ENCODE measurements around the gene CORO2B.
"Not testable (repeated sequence)": the region's sequence is repeated elsewhere in the genome, so short reads cannot be mapped to it uniquely, and the experiment has no call there.

CORO2B gene

GRCh38 chr15:68676011-68676605, 97.3 kb downstream of the CORO2B start:
- no peak for DNase-seq (ENCODE audit: low spot score)

DNA sequence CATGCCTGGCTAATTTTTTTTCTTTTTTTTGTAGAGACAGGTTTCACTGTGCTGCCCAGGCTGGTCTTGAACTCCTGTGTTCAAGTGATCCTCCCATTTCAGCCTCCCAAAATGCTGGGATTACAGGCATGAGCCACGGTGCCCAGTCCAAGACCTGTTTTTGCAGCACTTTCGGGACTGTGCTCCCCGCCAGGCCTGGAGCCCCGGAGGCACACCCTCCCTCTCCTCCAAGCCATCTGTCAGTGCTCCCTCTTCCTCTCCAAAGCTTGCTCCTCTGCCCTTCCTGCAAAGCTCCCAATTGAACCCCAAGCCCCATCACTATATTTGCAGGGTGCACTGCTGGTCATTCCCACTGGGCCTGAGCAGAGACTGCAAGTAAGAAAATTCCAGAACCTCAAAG, 98.1 kb downstream of the CORO2B start:
- DNase-seq (ENCODE audit: low spot score) = no peak

DNA sequence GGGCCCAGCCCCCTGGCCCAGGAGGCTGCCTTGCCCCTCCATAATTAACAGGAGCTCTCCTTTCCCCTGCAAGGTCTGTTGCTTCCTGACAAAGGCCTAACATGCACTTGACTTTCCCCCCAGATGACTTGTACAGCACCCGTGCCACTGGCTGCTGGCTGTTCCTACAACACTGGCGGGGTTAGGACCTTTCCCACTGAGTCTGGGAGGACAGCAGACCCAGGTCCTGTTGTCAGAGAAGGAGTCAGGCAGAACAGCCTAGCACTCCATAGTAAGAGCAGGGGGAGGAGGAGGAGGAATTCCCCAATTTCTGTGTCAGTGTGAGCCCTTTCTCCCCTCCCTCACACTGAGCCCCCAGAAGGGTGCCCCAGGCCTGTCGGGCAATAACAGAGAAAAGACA, 99.2 kb downstream of the CORO2B start:
- DNase-seq (ENCODE audit: low spot score) = no peak

- DNase-seq (ENCODE audit: low spot score) = no peak
Measured at GRCh38 chr15:68678746-68679145, 100.0 kb downstream of the CORO2B start.

GRCh38 chr15:68679161-68679560, 100.4 kb downstream of the CORO2B start:
- no peak for DNase-seq (ENCODE audit: low spot score)

- no peak for DNase-seq (ENCODE audit: low spot score)
Measured at GRCh38 chr15:68679961-68680371, 101.2 kb downstream of the CORO2B start.

- DNase-seq (ENCODE audit: low spot score) = not testable (repeated sequence)
Measured at GRCh38 chr15:68680756-68681155, 102.0 kb downstream of the CORO2B start.

- DNase-seq (ENCODE audit: low spot score) = no peak
Measured at GRCh38 chr15:68681836-68682235, 103.0 kb downstream of the CORO2B start.

DNA sequence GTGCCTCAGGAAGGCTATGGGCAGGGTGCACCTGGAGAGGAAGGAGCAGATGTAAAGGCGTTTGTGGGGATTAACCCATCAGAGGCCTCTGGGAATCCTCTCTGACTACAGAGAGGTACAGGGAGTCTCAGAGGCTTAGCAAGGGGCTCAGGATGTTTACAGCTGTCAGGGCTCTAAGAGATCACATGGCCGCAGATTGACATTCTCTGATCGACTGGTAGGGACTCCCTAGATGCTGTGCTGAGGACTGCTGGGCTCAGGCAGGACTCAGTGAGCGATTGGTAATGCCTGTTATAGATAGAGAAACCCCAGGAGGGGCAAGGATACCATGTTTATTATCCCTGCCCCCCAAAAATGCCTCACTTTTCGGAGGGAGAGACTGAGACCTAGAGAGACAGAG, 103.5 kb downstream of the CORO2B start:
- no peak for DNase-seq (ENCODE audit: low spot score)

GRCh38 chr15:68683026-68683425, 104.2 kb downstream of the CORO2B start:
- no peak for DNase-seq (ENCODE audit: low spot score)

DNA sequence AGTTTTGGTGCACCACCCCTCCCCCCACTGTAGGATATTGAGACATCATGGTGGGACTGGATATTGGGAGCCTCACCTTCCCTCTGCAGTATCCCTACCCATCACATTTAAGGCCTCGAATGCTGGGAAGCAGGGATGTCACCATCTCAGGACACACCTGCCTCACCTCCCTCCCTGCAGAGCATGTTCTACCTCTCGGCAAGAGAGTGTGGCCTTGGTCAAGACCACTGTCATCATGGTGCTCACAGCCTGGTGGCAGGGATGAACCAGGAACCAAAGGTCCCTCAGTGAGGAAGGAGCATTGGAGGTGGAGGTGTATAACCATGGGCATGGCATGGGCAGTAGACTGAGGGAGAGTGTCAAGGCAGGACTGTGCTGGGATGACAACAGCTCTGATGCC, 104.8 kb downstream of the CORO2B start:
- no peak for DNase-seq (ENCODE audit: low spot score)

DNA sequence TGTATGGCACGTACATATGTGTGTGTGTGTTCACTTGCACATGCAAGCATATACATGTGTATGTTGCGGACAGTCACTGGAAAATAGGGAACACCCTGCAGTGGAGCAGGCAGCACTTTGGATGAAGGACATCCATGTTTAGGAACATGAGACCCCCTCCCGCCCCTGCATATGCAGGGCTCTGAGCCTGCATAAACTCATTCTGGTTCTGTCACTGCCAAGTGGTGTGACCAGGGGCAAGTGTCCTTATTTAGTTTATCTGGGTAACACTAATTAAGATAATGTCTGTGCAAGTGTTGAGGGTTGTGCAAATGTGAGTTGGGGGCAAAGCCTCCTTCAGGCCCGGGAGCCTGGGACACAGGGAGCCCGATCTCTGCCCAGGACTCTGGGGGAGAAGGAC, 105.7 kb downstream of the CORO2B start:
- DNase-seq (ENCODE audit: low spot score) = no peak

DNA sequence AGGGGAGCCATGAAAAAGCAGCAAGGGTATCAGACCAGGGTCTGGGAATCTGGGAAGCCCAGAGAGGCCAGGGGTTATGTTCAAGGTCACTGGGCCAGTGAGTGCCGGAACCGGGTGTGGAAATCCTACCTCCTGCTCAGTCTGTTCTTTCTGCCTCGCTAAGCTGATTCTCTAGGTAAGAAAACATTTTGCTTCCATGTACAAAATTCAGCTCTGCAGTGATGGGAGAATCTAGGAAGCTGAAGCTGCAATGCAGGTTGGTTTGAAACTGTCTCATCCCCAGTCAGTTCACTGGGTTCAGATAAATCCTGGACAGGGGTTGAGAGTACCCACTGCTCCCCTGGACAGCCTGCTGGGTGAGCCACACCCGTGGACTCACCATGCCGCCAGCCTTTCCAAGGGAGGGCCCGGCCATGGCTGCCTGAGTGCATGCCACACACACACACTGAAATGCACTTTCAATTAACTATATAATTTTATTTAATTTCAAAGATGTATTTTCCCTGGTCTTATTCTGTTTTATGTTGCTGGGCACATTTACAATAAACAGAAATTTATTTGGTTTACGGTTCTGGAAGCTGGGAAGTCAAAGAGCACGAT, 108.4 kb downstream of the CORO2B start:
- no peak for DNase-seq (ENCODE audit: low spot score)

DNA sequence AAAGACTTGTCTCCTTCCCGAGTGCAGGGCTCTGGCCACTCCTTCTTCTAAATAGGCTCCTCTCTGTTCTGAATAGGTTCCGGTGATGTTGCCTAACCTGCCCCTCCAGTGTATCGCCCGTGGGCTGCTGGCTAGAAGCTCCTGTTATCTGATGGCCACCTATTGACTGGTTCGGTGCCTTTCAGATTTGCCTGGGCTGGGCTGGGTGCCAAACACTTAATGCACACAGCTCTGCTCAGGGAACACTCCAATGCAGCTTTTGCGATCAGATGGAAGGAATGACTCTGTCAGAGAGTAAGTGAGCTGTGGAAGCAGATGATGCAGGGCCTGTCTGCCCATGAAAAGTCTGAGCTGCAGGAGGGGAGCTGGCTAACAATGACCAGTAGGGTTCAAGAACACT, 112.9 kb downstream of the CORO2B start:
- no peak for DNase-seq (ENCODE audit: low spot score)

- no peak for DNase-seq (ENCODE audit: low spot score)
Measured at GRCh38 chr15:68693071-68693470, 114.3 kb downstream of the CORO2B start.

- DNase-seq (ENCODE audit: low spot score) = no peak
Measured at GRCh38 chr15:68694111-68694510, 115.3 kb downstream of the CORO2B start.

- no peak for DNase-seq (ENCODE audit: low spot score)
Measured at GRCh38 chr15:68695061-68695595, 116.3 kb downstream of the CORO2B start.

DNA sequence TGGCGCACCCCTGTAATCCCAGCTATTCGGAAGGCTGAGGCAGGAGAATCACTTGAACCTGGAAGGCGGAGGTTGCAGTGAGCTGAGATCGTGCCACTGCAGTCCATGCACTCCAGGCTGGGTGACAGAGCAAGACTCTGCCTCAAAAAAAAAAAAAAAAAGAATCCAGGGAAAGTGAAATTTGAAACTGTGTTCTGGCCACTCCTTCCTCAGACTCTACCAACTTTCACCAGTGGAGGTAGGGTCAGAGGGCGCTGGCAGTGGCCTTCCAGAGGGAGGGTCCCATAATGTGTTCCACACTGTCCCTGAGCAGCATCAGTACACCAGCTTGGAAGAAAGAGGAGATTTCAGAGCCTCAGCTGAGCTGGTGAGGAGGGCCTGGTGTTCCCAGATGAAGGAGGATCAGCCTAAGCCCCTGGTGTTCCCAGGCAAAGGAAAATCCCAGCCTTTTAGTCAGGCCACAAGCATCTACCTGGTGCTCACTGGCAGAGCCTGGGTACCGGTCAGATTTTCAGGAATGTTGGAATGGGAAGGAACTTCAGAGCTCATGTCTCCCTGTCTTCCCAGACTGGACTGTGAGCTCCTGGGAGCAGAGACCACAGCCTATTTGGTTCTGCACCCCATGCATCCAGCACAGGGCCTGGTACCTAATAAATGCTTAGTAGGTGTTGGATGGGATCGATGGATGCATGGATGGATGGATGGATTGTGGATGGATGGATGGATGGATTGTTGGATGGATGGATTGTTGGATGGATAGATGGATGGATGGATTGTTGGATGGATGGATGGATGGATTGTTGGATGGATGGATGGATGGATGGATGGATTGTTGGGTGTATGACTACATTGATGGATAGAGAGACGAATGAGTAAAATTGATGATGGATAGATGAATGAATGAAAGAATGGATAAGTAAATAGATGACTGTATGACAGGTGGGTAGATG, 117.9 kb downstream of the CORO2B start:
- no peak for DNase-seq (ENCODE audit: low spot score)

GRCh38 chr15:68697711-68698690, 119.2 kb downstream of the CORO2B start:
- no peak for DNase-seq (ENCODE audit: low spot score)

- DNase-seq (ENCODE audit: low spot score) = no peak
Measured at GRCh38 chr15:68698708-68699107, 119.9 kb downstream of the CORO2B start.

GRCh38 chr15:68699124-68699880, 120.5 kb downstream of the CORO2B start:
- DNase-seq (ENCODE audit: low spot score) = no peak
